Stimulated activated CD8-positive, alpha-beta memory T cell treated with anti-CD3 and anti-CD28 coated beads, Interleukin-7, amount 100 ng/mL, for 48 hours (primary cell): ENCODE measurements around the gene TMEM39B.
"Not testable (repeated sequence)": the region's sequence is repeated elsewhere in the genome, so short reads cannot be mapped to it uniquely, and the experiment has no call there.

Source experiments
- DNase-seq, 2 donors: peaks; one replicate each; pipeline ENCODE4 v3.0.0-alpha.2; 2020; ENCODE audit warnings: low read depth in 1 of 2; ENCODE audit errors: extremely low read depth in 1 of 2

The TMEM39B gene

DNA sequence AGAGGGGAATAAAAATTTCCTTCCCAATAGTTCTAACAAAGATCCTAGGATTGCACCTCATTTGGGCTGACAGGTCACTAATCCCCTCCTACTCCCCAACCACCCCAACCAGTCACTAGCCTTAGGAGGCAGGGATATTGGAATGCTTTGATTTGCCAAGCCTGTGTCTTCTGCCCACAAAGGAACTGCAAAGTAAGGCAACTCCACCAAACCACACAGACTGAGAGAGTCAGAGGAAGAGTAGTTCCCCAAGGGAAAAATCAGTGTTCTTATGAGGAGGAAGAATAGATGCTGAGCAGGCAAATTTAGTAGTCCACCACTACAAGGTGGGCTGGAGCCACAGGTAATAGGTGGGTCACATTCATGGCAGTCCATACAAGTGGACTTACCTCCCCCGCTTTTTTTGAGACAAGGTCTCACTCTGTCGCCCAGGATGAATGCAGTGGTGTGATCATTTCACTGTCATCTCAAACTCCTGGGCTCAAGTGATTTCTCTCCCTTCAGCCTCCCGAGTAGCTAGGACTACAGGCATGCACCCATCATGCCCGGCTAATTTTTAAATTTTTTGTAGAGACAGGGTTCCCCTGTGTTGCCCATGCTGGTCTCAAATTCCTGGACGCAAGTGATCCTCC, 3.7 kb upstream of the TMEM39B start:
- DNase-seq: no peak

DNA sequence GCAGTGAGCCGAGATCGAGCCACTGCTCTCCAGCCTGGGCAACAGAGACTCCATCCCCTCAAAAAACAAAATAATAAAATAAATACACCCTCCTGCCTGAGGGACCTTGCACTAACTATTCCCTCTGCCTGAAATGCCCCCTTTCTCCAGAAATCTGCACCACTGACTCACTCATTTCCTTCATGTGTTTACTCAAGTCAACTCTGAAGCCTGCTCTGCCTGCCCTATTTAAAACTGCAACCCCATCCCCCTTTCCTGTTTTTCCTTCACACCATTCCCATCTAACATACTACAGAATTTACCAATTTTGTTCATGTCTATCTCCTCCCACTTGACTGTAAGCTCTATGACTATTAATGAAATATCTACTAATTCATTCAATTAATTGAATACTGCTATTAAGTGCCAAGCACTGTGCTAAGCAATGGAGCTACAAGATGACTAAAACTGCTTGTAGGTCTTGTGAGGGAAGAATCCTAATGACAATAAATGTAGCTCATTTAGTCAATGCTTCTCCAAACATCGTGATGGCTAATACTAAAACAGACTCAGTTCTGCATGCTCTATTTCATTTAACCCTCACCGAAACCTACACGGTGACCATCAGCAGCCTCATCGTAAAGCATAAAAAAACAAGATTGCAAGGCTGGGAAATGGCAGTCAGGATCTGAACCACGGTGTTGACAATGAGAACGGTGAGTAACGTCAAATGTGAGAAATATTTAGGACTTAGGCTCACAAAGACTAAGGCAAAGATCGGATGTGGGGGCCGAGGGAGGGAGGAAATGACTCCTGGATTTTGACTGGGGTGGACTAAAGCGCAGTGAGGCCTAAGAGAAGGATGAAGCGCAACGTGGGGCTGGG, 749 bp upstream of the TMEM39B start:
- DNase-seq: peak in 1 of 2 donors; percentile 23

DNA sequence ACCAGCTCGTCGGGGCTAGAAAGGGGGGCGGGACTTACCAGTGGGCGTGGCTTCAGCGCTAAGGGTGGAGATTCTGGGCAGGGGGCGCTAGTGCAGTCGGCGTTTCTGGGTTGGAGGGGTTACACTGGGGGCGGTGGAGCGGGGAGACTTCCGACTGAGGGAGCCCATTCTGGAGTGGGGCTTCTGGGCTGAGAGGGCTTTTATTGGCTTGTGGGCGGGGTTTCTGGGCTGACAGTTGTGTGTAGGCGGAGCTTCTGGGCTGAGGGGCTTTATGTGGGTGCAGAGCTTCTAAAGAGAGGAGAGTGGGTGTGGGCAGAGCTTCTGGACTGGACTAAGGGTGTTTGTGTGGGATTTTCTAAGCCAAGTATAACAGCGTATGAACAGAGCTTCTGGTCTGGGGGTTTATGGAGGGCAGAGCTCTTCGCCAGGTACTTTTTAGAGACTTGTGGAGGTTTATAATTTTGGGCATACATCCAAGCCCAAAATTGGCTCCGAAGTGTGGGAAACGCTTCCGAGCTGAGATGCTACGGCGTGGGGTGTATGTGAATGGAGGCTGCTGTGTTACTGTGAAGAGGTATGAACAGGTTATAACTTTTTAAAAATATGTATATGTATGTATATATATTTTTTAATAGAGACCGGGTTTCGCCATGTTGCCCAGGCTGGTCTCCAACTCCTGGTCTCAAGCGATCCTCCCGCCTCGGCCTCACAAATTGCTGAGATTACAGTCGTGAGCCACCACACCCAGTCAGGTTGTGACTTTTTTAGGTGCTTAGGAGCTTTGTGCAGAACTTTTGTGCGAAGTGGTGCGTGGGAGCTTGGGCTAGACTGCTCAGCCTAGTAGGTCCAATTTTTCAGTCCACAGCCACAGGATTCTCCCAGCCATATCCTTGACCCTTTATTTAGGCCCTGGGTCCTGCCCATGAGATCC, 825 bp downstream of the TMEM39B start:
- DNase-seq: no peak

DNA sequence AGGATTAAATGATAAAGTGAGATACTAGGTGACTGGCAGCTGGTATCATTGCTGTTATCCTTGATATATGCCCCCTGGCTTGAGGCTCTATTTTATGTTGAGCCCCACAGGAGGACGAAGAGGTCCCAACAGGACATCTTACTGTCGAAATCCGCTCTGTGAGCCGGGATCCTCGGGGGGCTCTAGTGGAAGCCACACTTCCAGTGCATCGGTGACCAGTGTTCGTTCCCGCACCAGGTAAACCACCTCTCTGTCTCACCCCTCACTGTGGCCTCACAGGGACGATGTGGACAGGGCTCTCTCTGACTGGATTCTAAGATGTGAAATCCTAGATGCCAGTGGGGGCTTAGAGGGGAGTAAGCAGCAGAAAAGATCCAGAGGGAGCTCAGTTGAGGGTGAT, 2.1 kb downstream of the TMEM39B start:
- no peak for DNase-seq

DNA sequence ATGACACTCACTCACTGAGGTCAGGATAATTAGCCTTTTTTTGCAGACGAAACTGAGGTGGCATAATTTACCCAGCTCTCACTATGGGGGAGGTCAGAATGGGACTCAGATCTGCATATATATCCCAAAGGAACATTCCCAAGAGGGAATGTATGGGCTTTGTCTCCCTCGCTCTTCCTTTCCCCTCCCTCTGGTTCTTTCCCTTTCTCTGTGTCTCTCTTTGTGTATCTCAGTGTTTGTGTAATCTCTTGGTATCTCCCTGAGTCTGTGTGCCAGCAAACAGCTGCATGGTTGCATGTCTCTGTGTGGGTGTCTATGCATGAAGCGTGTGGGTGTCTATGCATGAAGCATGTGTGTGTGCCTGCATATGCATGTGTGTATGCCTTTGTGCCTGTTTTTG, 4.7 kb downstream of the TMEM39B start:
- DNase-seq: no peak

DNA sequence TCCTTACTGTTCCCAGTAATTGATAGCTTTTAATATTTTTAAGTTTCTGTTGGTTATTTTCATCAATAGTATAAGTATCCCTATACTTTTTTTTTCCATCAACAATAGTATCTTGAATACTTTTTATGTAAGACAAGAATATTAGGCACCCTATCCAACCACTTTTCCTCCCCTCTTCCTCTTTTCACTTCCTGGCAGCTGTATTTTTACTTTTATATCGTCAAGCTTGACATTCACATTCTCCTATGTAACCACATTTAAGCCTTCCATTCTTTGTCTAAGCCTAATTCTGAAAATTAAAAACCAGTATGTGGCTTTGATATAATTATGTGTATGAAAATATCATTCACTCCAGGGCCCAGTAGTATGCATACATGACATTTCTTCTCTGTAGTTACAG, 9.3 kb downstream of the TMEM39B start:
- DNase-seq: no peak

DNA sequence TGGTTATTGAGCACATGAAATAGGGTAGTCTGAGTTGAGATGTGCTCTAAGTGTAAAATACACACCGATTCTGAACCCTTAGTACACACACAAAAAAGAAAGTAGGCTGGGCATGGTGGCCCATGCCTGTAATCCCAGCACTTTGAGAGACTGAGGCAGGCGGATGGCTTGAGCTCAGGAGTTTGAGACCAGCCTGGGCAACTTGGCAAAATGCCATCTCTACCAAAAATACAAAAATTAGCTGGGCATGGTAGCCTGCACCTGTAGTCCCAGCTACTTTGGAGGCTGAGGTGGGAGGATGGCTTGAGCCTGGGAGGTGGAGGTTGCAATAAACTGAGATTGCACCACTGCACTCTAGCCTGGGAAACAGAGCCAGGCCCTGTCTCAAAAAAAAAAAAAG, 13.6 kb downstream of the TMEM39B start:
- not testable (repeated sequence) for DNase-seq

DNA sequence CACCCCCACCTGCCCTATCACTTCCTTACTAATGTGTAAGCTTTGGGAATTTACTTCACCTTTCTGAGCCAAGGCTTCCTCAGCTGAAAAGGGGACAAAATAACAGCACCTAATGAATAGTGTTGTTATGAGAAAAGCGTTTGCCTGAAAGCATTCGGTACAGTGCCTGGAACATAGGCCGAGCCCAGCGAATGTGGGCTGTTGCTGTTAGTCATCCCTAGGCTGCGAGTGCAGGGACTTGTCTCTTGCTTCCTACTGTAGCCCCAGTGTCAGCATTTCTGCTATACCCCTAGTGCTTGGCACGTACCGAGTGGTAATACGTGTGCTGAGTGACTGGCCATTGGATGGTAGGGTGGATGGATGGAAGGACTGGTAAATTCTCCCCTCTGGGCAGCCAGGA, 18.4 kb downstream of the TMEM39B start:
- no peak for DNase-seq

DNA sequence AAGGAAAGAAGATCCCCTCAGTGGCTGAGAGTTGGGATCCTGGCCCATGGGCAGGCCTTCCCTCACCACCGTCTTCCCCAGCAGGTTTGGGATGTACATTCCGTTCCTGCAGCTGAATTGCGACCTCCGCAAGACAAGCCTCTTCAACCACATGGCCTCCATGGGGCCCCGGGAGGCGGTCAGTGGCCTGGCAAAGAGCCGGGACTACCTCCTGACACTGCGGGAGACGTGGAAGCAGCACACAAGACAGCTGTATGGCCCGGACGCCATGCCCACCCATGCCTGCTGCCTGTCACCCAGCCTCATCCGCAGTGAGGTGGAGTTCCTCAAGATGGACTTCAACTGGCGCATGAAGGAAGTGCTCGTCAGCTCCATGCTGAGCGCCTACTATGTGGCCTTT, 18.9 kb downstream of the TMEM39B start:
- no peak for DNase-seq

DNA sequence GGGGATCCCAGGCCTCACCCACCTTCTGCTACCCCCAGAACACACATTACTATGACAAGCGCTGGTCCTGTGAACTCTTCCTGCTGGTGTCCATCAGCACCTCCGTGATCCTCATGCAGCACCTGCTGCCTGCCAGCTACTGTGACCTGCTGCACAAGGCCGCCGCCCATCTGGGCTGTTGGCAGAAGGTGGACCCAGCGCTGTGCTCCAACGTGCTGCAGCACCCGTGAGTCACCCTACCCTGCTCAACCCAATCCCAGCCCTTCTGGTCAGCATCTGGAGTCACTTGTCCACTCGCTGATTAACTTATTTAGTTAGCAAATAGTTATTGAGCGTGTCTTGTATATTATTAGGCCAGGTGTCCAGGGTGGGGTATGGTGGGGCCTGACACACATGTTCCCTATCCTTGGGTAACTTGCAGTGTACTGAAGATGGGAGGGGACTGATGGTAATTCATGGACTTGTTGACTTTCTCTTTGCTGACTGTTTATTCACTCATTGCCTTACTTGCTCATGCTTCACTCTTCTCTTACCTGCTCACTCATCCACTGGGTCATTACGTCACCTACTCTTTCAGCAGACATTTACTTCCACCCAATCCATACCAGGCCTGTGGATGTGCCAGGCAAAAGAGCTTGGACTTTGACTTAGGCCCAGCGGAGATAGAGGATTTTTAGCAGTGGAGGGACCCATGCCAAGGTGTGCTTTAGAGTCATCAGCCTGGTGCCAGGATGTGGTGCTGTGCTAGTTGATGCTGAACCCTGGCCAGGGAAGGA, 22.2 kb downstream of the TMEM39B start:
- DNase-seq: no peak

DNA sequence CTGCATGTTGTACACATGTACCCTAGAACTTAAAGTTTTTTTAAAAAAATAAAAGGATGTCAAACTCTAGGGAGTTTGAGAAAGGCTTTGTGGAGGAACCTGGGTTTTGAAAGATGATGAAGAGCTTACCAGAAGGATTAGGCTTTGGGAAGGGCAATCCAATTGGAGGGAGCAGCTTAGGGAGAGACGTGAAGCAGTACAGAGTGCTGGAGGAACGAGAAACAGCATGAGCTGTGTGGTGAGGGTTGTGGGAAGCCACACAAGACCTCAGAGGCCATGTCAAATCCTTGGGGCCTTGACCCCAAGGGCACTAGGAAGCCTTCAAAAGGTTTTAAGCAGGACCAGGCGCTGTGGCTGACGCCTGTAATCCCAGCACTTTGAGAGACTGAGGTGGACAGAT, 26.7 kb downstream of the TMEM39B start:
- no peak for DNase-seq

DNA sequence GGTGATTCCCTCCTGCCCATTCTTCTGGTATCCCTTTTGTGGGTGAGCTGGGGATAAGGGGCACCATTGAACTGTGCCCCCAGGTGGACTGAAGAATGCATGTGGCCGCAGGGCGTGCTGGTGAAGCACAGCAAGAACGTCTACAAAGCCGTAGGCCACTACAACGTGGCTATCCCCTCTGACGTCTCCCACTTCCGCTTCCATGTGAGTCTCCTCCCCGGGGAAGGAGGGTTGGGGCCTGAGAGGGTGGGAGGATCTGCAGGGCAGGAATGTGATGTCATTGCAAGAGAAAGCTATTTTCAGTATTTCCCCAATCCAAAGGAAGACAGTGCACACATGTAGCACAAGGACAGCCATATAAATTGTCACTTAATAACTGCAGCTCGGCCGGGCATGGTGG, 27.6 kb downstream of the TMEM39B start:
- DNase-seq: no peak

DNA sequence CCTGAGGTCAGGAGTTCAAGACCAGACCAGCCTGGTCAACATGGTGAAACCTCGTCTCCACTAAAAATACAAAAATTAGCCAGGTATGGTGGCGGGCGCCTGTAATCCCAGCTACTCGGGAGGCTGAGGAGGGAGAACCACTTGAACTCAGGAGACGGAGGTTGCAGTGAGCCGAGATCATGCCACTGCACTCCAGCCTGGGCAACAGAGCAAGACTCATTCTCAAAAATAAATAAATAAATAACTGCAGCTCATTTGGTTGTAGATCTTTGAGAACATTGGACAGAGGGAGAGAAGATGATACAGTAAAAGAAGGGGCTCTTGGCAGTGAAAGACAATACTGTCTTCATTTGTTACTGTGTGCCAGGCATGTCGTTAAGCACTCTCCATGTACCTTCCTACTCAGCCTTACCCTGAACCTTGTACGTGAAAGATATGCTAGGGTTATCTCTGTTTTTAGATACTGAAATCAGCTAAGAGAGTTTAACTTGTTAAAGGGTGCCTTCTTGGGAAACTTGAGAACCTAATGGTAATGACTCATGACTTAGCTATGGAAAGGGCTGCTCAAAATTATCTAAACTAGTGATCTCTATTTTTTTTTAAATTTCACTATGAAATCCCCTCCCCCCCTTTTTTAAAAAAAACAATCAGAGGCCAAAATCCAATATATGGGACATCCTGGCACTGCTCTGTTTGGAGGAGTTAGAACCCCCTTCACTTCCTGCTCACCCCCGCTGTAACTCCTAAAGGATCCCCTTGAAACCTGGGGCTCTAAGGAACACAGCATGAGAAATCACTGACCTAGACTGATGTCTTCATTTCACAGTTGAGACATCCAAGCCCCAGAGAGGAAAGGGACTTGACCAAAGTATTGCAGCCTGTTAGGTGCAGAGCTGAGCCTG, 28.3 kb downstream of the TMEM39B start:
- no peak for DNase-seq

DNA sequence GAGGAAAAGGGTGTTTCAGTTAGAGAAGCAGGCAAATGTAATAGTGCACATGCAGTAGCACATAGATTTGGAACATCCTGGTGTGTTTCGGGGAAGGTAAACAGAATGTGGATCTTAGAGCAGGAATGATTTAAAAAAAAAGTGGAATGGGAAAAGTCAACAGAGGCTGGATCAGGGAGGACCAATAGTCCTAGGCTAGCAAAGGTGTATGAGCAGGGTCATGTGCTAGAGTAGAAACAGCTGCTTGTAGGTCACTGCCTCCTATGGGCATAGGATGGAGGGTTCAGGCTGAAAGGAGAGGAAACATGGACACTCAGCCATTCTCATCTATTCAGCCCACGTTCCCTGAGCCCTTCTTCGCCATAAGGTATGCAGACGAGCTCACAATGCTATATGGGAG, 31.4 kb downstream of the TMEM39B start:
- no peak for DNase-seq

DNA sequence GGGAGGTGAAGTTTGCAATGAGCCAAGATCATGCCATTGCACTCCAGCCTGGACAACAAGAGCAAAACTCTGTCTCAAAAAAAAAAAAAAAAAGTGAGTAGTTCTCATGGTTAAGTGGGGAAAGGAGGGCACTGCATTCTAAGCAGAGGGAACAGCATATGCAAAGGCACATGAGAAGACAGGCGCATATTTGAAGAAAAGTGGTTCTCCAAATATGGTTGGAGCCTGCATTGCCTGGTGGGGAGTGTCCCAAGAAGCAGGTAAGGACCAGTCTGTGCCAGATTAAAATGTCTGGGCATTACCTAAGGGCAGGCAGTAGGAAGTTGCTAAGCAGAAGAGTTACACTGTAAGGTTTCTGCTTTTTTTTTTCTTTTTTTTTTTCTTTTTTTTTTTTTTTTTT, 32.6 kb downstream of the TMEM39B start:
- DNase-seq: no peak

DNA sequence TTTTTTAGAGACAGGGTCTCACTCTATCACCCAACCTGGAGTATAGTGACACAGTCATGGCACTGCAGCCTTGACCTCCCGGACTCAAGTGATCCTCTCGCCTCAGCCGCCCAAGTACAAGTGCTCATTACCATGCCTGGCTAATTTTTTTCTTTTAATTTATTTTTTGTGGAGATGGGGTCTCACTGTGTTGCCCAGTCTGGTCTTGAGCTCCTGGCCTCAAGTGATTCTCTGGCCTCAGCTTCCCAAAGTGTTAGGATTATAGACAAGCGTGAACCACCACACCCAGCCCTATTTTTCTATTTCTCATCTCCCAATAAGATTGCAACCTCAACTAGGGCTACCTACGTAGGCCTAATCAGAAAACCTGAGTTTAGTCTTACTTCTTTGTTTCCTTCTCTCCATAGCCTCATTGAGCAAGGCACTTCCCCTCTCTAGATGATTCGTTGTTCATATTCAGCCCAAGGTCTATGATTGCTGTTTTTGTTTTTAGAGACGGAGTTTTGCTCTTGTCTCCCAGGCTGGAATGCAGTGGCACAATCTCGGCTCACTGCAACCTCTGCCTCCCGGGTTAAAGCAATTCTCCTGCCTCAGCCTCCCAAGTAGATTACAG, 34.0 kb downstream of the TMEM39B start:
- DNase-seq: no peak

DNA sequence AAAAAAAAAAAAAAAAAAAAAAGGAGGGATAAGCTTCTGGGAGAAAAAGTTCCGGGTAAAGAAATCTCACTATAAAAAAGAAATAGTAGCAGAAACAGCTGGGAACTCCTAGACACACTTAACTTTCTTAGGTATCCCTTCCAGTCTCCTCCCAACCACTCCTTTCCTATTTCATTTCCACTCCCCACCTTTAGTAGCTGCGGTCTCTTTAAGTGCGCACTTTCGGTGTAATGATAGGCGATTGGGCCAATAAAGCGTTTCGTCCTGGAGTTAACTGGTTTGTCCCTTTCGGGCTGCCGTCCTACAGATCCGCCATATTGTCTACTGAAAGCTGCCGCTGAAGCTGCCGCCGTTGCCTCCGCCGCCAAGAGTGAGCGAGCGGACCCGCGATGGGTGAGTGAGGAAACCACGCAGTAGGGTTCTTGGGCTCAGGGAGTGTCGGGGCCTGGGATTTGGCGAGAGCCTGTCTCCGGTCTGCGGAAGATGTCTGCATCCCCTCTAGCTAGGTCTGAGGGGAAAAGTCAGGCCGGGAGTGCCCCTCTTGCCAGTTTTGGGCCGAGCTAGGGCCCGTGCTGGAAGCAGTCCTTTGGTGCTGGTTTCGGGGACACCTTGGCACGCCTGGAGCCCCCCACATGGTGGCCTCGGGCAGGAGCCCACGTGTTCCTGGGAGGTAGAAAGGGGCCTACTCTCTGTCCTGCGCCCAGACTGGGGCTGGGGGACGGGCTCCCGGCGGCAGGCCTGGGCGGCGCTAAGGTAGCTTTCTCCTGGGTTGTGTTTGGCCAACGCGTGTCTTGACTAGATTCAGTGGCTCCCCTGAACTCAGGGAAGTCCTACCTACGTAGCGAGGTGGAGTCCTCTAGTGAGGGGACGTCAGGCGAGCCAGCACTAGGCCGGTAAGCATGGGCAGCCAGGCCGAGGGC, 35.3 kb downstream of the TMEM39B start, which contains the start of gene KPNA6:
TSS of gene KPNA6 (plus strand) at position 315 of the 920 bp plus-strand sequence. CDS start at position 390, 75 bp downstream.
- DNase-seq: peak; percentile 60 to 80

DNA sequence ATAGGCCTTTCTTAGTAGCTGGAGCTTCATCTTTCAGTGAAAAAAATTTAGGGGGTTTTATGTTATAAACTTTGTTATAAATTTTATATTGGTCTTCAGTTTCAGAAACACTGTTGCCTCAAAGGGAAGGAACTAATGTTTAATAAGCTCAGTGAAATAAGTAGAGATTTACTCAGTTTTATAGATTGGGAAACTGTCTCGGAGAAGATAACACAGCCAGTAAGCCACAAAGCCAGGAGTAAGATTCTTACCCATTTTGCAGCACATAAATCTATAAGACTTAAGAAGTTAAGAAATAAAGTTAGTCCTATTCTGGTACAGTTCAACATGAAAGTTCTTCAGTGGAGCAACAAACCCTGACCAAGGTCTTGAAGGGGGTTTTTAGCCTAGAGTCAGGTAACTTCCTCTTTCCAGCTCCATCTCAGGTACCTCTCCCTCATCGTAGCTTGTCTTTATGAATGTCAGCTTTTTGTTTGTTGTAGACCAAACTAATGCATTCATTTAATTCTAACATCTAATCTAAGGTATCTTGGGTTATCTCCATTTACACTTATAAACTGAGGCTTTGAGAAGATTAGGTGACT, 38.4 kb downstream of the TMEM39B start:
- no peak for DNase-seq
